ENCODE results near the gene FAM200C. TPM values are rescaled to one million over a fixed set of nuclear protein-coding genes. Genes with fewer than 3 reads are reported as not detected.

The FAM200C gene
- total and polyA plus RNA-seq, 2 of the 13 experiments (the other 11 are each of a cell fraction or from before 2014, with no cell fraction given), result 3.2 to 4.7 TPM

DNA sequence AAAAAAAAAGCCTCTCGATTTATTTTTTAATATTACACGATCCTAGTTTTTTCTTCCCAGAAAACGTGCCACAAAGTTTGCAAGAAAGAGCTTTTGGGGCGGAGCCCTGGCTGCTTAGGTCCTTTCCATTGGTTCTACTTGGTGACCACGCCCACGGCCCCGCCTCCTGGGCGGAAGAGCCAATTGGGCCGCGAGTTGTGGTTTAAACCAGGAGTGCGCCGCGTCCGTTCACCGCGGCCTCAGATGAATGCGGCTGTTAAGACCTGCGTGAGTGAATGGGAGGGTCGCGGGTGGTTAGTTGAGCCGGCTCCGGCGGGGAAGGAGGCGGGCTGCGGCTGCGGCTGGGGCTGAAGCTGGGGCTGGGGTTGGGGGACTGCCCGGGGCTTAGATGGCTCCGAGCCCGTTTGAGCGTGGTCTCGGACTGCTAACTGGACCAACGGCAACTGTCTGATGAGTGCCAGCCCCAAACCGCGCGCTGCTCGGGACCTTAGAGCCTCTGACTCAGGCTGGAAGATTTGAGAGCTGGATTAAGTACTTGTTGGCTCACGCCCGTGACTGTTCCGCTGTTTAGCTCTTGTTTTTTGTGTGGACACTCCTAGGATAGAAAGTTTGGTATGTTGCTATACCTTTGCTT lies 21.9 kb upstream of the FAM200C start, which contains the start of gene PTTG1 (continued):
- TF ChIP-seq HOXA5 (CRISPR knock-in tag; IDR thresholded peaks at IDR 0.05), result 0 out of 2 replicates have a peak, but pooled peaks have one; percentile 59
- TF ChIP-seq SOX6 (IDR thresholded peaks at IDR 0.05), result no peak
- TF ChIP-seq SOX6 (CRISPR knock-in tag; IDR thresholded peaks at IDR 0.05), result no peak
- peak; percentile 64; the same call in 1 of the 2 replicates for TF ChIP-seq SALL1 (CRISPR knock-in tag; IDR thresholded peaks at IDR 0.05)
- no peak for TF ChIP-seq HNRNPL (IDR thresholded peaks at IDR 0.05; ENCODE audit: low read depth, low read length)
- no peak for TF ChIP-seq HNRNPH1 (optimal IDR thresholded peaks at IDR 0.05; ENCODE audit: low read depth, low read length)
- no peak for TF ChIP-seq ZNF761 (CRISPR knock-in tag; conservative IDR thresholded peaks at IDR 0.05)
- TF ChIP-seq, protein P1, sequence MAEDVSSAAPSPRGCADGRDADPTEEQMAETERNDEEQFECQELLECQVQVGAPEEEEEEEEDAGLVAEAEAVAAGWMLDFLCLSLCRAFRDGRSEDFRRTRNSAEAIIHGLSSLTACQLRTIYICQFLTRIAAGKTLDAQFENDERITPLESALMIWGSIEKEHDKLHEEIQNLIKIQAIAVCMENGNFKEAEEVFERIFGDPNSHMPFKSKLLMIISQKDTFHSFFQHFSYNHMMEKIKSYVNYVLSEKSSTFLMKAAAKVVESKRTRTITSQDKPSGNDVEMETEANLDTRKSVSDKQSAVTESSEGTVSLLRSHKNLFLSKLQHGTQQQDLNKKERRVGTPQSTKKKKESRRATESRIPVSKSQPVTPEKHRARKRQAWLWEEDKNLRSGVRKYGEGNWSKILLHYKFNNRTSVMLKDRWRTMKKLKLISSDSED (CRISPR knock-in tag; IDR thresholded peaks at IDR 0.05), result no peak
- peak; percentile 95 for TF ChIP-seq SP4 (CRISPR knock-in tag; IDR thresholded peaks at IDR 0.05)
- TF ChIP-seq ZNF138 (CRISPR knock-in tag; IDR thresholded peaks at IDR 0.05; ENCODE audit: low read depth), result no peak
- TF ChIP-seq PCBP2 (optimal IDR thresholded peaks at IDR 0.05; ENCODE audit: low read depth, low read length, poor library complexity, severe bottlenecking), result no peak
- no peak for TF ChIP-seq MEF2D (CRISPR knock-in tag; IDR thresholded peaks at IDR 0.05)
- no peak for TF ChIP-seq ZNF124 (CRISPR knock-in tag; IDR thresholded peaks at IDR 0.05)
- no peak for TF ChIP-seq ZNF775 (CRISPR knock-in tag; IDR thresholded peaks at IDR 0.05; ENCODE audit: borderline replicate concordance)
- no peak for TF ChIP-seq SATB2 (CRISPR knock-in tag; IDR thresholded peaks at IDR 0.05)
- peak; percentile 52; the same call in 1 of the 2 replicates for TF ChIP-seq ATF7-NPFF (CRISPR knock-in tag; IDR thresholded peaks at IDR 0.05; ENCODE audit: low read depth)
- peak; percentile 62; the same call in 1 of the 2 replicates for TF ChIP-seq PHF8 (CRISPR knock-in tag; IDR thresholded peaks at IDR 0.05)
- TF ChIP-seq SIN3A (IDR thresholded peaks at IDR 0.05; ENCODE audit: borderline replicate concordance, low read depth, low read length), result peak; percentile 82; the same call in 1 of the 2 replicates
- TF ChIP-seq PTBP1 (IDR thresholded peaks at IDR 0.05; ENCODE audit: low read depth, low read length, poor library complexity, severe bottlenecking), result no peak
- no peak for TF ChIP-seq BRD4 (CRISPR knock-in tag; IDR thresholded peaks at IDR 0.05)
- TF ChIP-seq, protein P2, sequence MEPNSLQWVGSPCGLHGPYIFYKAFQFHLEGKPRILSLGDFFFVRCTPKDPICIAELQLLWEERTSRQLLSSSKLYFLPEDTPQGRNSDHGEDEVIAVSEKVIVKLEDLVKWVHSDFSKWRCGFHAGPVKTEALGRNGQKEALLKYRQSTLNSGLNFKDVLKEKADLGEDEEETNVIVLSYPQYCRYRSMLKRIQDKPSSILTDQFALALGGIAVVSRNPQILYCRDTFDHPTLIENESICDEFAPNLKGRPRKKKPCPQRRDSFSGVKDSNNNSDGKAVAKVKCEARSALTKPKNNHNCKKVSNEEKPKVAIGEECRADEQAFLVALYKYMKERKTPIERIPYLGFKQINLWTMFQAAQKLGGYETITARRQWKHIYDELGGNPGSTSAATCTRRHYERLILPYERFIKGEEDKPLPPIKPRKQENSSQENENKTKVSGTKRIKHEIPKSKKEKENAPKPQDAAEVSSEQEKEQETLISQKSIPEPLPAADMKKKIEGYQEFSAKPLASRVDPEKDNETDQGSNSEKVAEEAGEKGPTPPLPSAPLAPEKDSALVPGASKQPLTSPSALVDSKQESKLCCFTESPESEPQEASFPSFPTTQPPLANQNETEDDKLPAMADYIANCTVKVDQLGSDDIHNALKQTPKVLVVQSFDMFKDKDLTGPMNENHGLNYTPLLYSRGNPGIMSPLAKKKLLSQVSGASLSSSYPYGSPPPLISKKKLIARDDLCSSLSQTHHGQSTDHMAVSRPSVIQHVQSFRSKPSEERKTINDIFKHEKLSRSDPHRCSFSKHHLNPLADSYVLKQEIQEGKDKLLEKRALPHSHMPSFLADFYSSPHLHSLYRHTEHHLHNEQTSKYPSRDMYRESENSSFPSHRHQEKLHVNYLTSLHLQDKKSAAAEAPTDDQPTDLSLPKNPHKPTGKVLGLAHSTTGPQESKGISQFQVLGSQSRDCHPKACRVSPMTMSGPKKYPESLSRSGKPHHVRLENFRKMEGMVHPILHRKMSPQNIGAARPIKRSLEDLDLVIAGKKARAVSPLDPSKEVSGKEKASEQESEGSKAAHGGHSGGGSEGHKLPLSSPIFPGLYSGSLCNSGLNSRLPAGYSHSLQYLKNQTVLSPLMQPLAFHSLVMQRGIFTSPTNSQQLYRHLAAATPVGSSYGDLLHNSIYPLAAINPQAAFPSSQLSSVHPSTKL (CRISPR knock-in tag; IDR thresholded peaks at IDR 0.05), result 0 out of 2 replicates have a peak, but pooled peaks have one; percentile 19
- TF ChIP-seq KAT7 (CRISPR knock-in tag; IDR thresholded peaks at IDR 0.05; ENCODE audit: borderline replicate concordance), result 0 out of 2 replicates have a peak, but pooled peaks have one; percentile 18
- no peak for TF ChIP-seq ZNF564 (CRISPR knock-in tag; IDR thresholded peaks at IDR 0.05)
- TF ChIP-seq NFKB2 (CRISPR knock-in tag; IDR thresholded peaks at IDR 0.05; ENCODE audit: borderline replicate concordance), result no peak
- TF ChIP-seq ZNF543 (CRISPR knock-in tag; IDR thresholded peaks at IDR 0.05), result no peak
- TF ChIP-seq RARG (CRISPR knock-in tag; IDR thresholded peaks at IDR 0.05; ENCODE audit: low read depth), result no peak
- TF ChIP-seq ZSCAN31 (CRISPR knock-in tag; IDR thresholded peaks at IDR 0.05; ENCODE audit: low read depth), result no peak; the same call in 1 of the 2 replicates
- TF ChIP-seq GFI1 (CRISPR knock-in tag; IDR thresholded peaks at IDR 0.05; ENCODE audit: borderline replicate concordance), result no peak

Data from HepG2 (cell line).